K562 (cell line): Measurements from ENCODE around the gene NTN4. TPM values are rescaled to one million over a fixed set of nuclear protein-coding genes. Genes with fewer than 3 reads are reported as not detected.

Source experiments
- ERF ChIP-seq: fragments of 450-650 bp; formaldehyde crosslinking; IDR thresholded peaks from 2 replicates; pipeline ENCODE4 v1.4.0; 2020; ENCODE audit warnings: mild to moderate bottlenecking, mixed read lengths
- RNF2 ChIP-seq: sonication (generic); IDR thresholded peaks from 2 replicates; pipeline ENCODE4 v1.6.1; 2016
- ZNF57 ChIP-seq: fragments of 450-650 bp; formaldehyde crosslinking; IDR thresholded peaks from 2 replicates; pipeline ENCODE4 v1.4.0; 2020; ENCODE audit warnings: mild to moderate bottlenecking, moderate library complexity
- polyA plus RNA-seq, 8 experiments: library from polyadenylated mRNA; depleted of rRNA in 4 of 8; stranded (reverse) in 5 of 8; unstranded in 3 of 8; fragments of >200 nt; fragmentation: Nextera tagmentation in 2 of 8; fragmentation: Illumina TruSeq in 1 of 8; extraction: Ambion mirVana in 2 of 8; extraction: Trizol in 1 of 8; gene quantifications; 2 replicates each; pipeline versions ENCODE4 v1.2.1 to v1.2.3, GENCODE V29; 2011 to 2014; ENCODE audit warnings: inconsistent platforms in 1 of 8, missing spikeins in 1 of 8
- total RNA-seq, 7 experiments: library from RNA; depleted of rRNA in 6 of 7; stranded (reverse); fragments of >200 nt in 6 of 7; fragmentation: Illumina TruSeq in 2 of 7; extraction: Trizol in 2 of 7; gene quantifications; 2 replicates each; pipeline versions ENCODE4 v1.2.1 to v1.2.3, GENCODE V29; 2011 to 2021; ENCODE audit warnings: low replicate concordance in 1 of 7
- TF ChIP-seq, protein P1 (sequence below): sonication (generic); formaldehyde crosslinking; IDR thresholded peaks from 2 replicates; pipeline ENCODE4 v1.8.0; 2022; ENCODE audit warnings: missing genetic modification reagents, mild to moderate bottlenecking, borderline replicate concordance
- TF ChIP-seq, protein P2 (sequence below): fragments of 450-650 bp; formaldehyde crosslinking; IDR thresholded peaks from 2 replicates; pipeline ENCODE4 v1.4.0; 2020; ENCODE audit warnings: mild to moderate bottlenecking, moderate library complexity
- TF ChIP-seq, protein P3 (sequence below): fragments of 250-450 bp; sonication (Bioruptor Pico); IDR thresholded peaks from 2 replicates; pipeline ENCODE4 v1.4.0; 2020

The NTN4 gene
- total and polyA plus RNA-seq, 9 of the 15 experiments (the other 6 are each of a cell fraction or from before 2014, with no cell fraction given) = 0.13 TPM; not detected in 8

DNA sequence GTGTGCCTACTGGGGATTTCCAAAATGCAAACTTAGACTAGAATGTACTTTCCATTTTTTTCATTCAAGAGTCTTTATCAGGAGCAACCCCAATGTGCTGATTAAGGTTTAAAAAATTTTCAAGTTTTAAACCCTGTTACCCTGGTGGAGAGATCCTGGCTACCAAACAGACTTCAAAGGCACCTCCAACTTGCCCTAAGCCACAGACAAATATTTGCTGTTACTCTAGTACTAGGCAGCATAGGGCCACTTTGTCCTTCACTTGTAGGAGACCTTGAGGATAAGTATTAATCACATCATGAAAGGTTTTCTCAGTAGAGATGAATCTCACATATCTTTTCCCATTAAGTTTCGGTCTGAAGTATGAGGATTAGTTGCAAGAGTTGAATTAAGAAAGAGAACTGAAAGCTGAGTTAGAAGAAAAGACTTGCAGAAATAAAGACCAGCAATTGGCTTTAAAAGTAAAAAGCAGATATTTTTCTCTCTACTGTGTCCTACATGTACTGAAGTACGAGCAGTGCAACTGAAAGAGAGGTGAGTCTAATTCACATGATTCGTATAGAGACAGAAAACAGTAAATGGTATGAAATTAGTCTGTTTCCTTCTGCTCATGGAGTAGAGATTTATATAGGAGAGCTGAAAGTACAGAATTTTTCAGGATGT, 28.3 kb downstream of the NTN4 start (continued):
- TF ChIP-seq, protein P1, sequence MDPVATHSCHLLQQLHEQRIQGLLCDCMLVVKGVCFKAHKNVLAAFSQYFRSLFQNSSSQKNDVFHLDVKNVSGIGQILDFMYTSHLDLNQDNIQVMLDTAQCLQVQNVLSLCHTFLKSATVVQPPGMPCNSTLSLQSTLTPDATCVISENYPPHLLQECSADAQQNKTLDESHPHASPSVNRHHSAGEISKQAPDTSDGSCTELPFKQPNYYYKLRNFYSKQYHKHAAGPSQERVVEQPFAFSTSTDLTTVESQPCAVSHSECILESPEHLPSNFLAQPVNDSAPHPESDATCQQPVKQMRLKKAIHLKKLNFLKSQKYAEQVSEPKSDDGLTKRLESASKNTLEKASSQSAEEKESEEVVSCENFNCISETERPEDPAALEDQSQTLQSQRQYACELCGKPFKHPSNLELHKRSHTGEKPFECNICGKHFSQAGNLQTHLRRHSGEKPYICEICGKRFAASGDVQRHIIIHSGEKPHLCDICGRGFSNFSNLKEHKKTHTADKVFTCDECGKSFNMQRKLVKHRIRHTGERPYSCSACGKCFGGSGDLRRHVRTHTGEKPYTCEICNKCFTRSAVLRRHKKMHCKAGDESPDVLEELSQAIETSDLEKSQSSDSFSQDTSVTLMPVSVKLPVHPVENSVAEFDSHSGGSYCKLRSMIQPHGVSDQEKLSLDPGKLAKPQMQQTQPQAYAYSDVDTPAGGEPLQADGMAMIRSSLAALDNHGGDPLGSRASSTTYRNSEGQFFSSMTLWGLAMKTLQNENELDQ (CRISPR knock-in tag) = no peak
- TF ChIP-seq ERF = no peak
- TF ChIP-seq ZNF57 = no peak
- TF ChIP-seq, protein P2, sequence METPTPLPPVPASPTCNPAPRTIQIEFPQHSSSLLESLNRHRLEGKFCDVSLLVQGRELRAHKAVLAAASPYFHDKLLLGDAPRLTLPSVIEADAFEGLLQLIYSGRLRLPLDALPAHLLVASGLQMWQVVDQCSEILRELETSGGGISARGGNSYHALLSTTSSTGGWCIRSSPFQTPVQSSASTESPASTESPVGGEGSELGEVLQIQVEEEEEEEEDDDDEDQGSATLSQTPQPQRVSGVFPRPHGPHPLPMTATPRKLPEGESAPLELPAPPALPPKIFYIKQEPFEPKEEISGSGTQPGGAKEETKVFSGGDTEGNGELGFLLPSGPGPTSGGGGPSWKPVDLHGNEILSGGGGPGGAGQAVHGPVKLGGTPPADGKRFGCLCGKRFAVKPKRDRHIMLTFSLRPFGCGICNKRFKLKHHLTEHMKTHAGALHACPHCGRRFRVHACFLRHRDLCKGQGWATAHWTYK = no peak
- TF ChIP-seq, protein P3, sequence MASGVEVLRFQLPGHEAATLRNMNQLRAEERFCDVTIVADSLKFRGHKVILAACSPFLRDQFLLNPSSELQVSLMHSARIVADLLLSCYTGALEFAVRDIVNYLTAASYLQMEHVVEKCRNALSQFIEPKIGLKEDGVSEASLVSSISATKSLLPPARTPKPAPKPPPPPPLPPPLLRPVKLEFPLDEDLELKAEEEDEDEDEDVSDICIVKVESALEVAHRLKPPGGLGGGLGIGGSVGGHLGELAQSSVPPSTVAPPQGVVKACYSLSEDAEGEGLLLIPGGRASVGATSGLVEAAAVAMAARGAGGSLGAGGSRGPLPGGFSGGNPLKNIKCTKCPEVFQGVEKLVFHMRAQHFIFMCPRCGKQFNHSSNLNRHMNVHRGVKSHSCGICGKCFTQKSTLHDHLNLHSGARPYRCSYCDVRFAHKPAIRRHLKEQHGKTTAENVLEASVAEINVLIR (CRISPR knock-in tag) = no peak
- no peak for TF ChIP-seq RNF2
